Neuron (in vitro differentiated cells): Measurements from ENCODE around the gene ARL5C.

Source experiments
- H2AFZ ChIP-seq: one replicate; pipeline ENCODE4 v1.6.1; 2013; ENCODE audit warnings: low read depth, mild to moderate bottlenecking, inconsistent platforms, low read length, moderate library complexity
- H3K27me3 ChIP-seq: one replicate; pipeline ENCODE4 v1.6.1; 2013; ENCODE audit warnings: low read length; ENCODE audit not compliant: insufficient read depth
- H3K36me3 ChIP-seq: one replicate; pipeline ENCODE4 v1.6.1; 2013; ENCODE audit warnings: low read length; ENCODE audit not compliant: insufficient read depth
- H3K4me1 ChIP-seq: one replicate; pipeline ENCODE4 v1.6.1; 2013; ENCODE audit warnings: low read length; ENCODE audit not compliant: insufficient read depth
- H3K4me3 ChIP-seq: 2 replicates; pipeline ENCODE4 v1.5.1; 2013; ENCODE audit warnings: mild to moderate bottlenecking, low read length, moderate library complexity
- H3K9me3 ChIP-seq: one replicate; pipeline ENCODE4 v1.6.1; 2013; ENCODE audit warnings: low read length

ARL5C gene

GRCh38 chr17:39118674-39119419, 47.1 kb downstream of the ARL5C start:
- Histone ChIP-seq H3K9me3 (no peaks in the 10 kb centered on the region), H2AFZ (no peak overlapping the region), H3K4me1 (no peaks in the 10 kb centered on the region), H3K4me3 (no peak overlapping the region), H3K36me3 (no peaks in the 10 kb centered on the region), H3K27me3 (no peaks in the 10 kb centered on the region)

- no peak overlapping the region for H2AFZ ChIP-seq
- H3K4me3 ChIP-seq, result no peak overlapping the region
- no peaks in the 10 kb centered on the region for H3K4me1 ChIP-seq
- H3K9me3 ChIP-seq, result no peaks in the 10 kb centered on the region
- no peaks in the 10 kb centered on the region for H3K36me3 ChIP-seq
- no peaks in the 10 kb centered on the region for H3K27me3 ChIP-seq
Observed at GRCh38 chr17:39116224-39116623, 49.7 kb downstream of the ARL5C start.

- Histone ChIP-seq H3K36me3 (no peaks in the 10 kb centered on the region), H3K4me3 (no peak overlapping the region), H3K27me3 (no peaks in the 10 kb centered on the region), H3K4me1 (no peaks in the 10 kb centered on the region), H2AFZ (no peak overlapping the region), H3K9me3 (no peaks in the 10 kb centered on the region)
Observed at GRCh38 chr17:39115135-39115534, 50.8 kb downstream of the ARL5C start.

- no peaks in the 10 kb centered on the region for H3K9me3 ChIP-seq
- no peaks in the 10 kb centered on the region for H3K27me3 ChIP-seq
- H2AFZ ChIP-seq, result no peak overlapping the region
- H3K4me1 ChIP-seq, result no peaks in the 10 kb centered on the region
- H3K36me3 ChIP-seq, result no peaks in the 10 kb centered on the region
- no peak overlapping the region for H3K4me3 ChIP-seq
Observed at GRCh38 chr17:39114723-39115122, 51.2 kb downstream of the ARL5C start.

- H2AFZ ChIP-seq, result no peak overlapping the region
- no peak overlapping the region for H3K4me3 ChIP-seq
- no peaks in the 10 kb centered on the region for H3K36me3 ChIP-seq
- no peaks in the 10 kb centered on the region for H3K4me1 ChIP-seq
- no peaks in the 10 kb centered on the region for H3K9me3 ChIP-seq
- no peaks in the 10 kb centered on the region for H3K27me3 ChIP-seq
Observed at GRCh38 chr17:39113871-39114270, 52.1 kb downstream of the ARL5C start.

GRCh38 chr17:39110435-39111136, 55.4 kb downstream of the ARL5C start:
- Histone ChIP-seq H3K36me3 (no peaks in the 10 kb centered on the region), H3K4me1 (peaks cover 3% of the 10 kb centered on the region), H2AFZ (no peak overlapping the region), H3K27me3 (peaks cover 2% of the 10 kb centered on the region), H3K9me3 (no peaks in the 10 kb centered on the region), H3K4me3 (no peak overlapping the region)

GRCh38 chr17:39108461-39109375, 57.2 kb downstream of the ARL5C start:
- H3K9me3 ChIP-seq, result no peaks in the 10 kb centered on the region
- H3K27me3 ChIP-seq, result peaks cover 7% of the 10 kb centered on the region
- H3K4me1 ChIP-seq, result peaks cover 3% of the 10 kb centered on the region
- H2AFZ ChIP-seq, result no peak overlapping the region
- H3K36me3 ChIP-seq, result no peaks in the 10 kb centered on the region
- no peak overlapping the region for H3K4me3 ChIP-seq

- no peaks in the 10 kb centered on the region for H3K9me3 ChIP-seq
- no peak overlapping the region for H2AFZ ChIP-seq
- no peak overlapping the region for H3K4me3 ChIP-seq
Observed at GRCh38 chr17:39107973-39108372, 58.0 kb downstream of the ARL5C start.

GRCh38 chr17:39107155-39107554, 58.8 kb downstream of the ARL5C start:
- no peak overlapping the region for H2AFZ ChIP-seq
- no peaks in the 10 kb centered on the region for H3K36me3 ChIP-seq
- H3K27me3 ChIP-seq, result peaks cover 7% of the 10 kb centered on the region
- no peaks in the 10 kb centered on the region for H3K9me3 ChIP-seq
- no peak overlapping the region for H3K4me3 ChIP-seq
- peaks cover 3% of the 10 kb centered on the region for H3K4me1 ChIP-seq

More at GRCh38 chr17:39107973-39108372, 58.0 kb downstream of the ARL5C start:
- H3K27me3 ChIP-seq, result peaks cover 7% of the 10 kb centered on the region
- H3K4me1 ChIP-seq, result peaks cover 3% of the 10 kb centered on the region
- H3K36me3 ChIP-seq, result no peaks in the 10 kb centered on the region
